Pancreas (tissue), 10 donors: ENCODE measurements around the gene NDUFA1. TPM values are rescaled to one million over a fixed set of nuclear protein-coding genes. Genes with fewer than 3 reads are reported as not detected.

Source experiments
- ATAC-seq, 4 donors: fragments of 200-7000 bp; cut with Tn5 transposase; one replicate each; pipeline versions ENCODE4 v1.8.0 to v1.9.1; 2020; ENCODE audit warnings: mild to moderate bottlenecking in 4 of 4, moderate library complexity in 4 of 4
- DNase-seq, 6 donors: peaks; one replicate each; pipeline ENCODE4 v3.0.0-alpha.2; 2020
- FAIRE-seq: peaks from 2 replicates; lab custom pipeline; 2012; peaks lifted over from hg19 to GRCh38; lab: Jason Lieb, UNC
- H3K27ac ChIP-seq, 4 donors: fragments of 200-600 bp; sonication (generic); 1 replicate in 3 of 4; 2 replicates in 1 of 4; pipeline versions ENCODE4 v1.5.0 to v1.8.0; 2020
- H3K27me3 ChIP-seq, 4 donors: fragments of 200-600 bp; one replicate each; pipeline ENCODE4 v1.8.0; 2021
- H3K36me3 ChIP-seq, 3 donors: fragments of 200-600 bp; sonication (generic) in 1 of 3; one replicate each; pipeline versions ENCODE4 v1.5.0 to v1.8.0; 2020 to 2021
- H3K4me1 ChIP-seq, 3 donors: fragments of 200-600 bp; one replicate each; pipeline ENCODE4 v1.8.0; 2021
- H3K4me3 ChIP-seq, 4 donors: fragments of 200-600 bp; sonication (generic) in 2 of 4; one replicate each; pipeline versions ENCODE4 v1.5.0 to v1.8.0; 2020 to 2021
- H3K9me3 ChIP-seq, 4 donors: fragments of 200-600 bp; one replicate each; pipeline ENCODE4 v1.8.0; 2021
- WGBS, 2 donors: extraction: QIAGEN DNeasy Blood & Tissue Kit; methylation state at CpG; one replicate each; pipeline ENCODE4 v1.1.7; 2013; 5-methylcytosine and 5-hydroxymethylcytosine counted together
- intact Hi-C, 3 donors: fragments of 100-400 bp; cut with DNase I; formaldehyde crosslinking; loops; one replicate each; pipeline versions ENCODE4 v1.11.1 to v1.14.2; 2022
- polyA plus RNA-seq, 2 donors: library from polyadenylated mRNA; stranded (reverse); fragments of 200-250 nt; gene quantifications; one replicate each; pipeline ENCODE4 v1.2.3, GENCODE V29; 2013
- total RNA-seq, 6 donors: library from RNA; stranded (reverse); fragmentation: NEBNext Ultra II Directional in 4 of 6; extraction: Animal tissue kit (Norgen Biotek cat#: 25700) in 4 of 6; gene quantifications; one replicate each; pipeline versions ENCODE4 v1.2.1 to v1.2.4, GENCODE V29; 2021 to 2023
- TF ChIP-seq, protein P1 (sequence below), 4 donors: fragments of 200-600 bp; sonication (generic) in 3 of 4; IDR thresholded peaks; one replicate each; pipeline versions ENCODE4 v1.5.0 to v1.8.0; 2021; ENCODE audit warnings: antibody characterized with exemption in 4 of 4
- donor health status: healthy with polysubstance abuse.
- donor health status: DM: no; HTN: no; CAD: no; lungs with moderate emphysema.
- donor health status: DM: no; HTN: no; CAD: no.
- donor health status: control.
- donor health status: control.
- donor health status: Bipolar disorder and iron deficiency.
- donor health status: DM: yes; HTN: yes; CAD: no.
- donor health status: DM: no; HTN: no; CAD: no.
- donor health status: DM: no; HTN: no; CAD: no.
- donor health status: DM: yes; HTN: yes; CAD: no.

NDUFA1 gene
- total and polyA plus RNA-seq, 8 donors: 28.8 to 87.1 (median 45.8) TPM

DNA sequence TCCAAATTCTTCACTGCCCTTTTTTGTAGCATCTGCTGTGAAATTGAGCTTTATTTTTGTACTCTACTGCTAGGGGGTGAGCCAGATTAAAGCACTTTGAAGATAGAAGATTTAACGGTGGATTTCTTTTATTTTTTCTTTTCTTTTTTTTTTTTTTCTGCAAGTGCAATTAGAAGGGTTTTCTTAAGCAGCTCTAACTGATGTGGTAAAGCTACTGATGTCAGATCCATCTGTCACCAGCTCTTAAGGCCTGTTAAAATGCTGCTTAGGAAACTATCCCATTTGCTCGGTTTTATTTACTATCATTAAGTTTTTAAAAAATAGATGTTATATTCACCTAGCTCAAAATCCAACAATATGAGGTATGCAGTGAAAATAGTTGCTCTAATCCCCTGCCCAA, 7.1 kb downstream of the NDUFA1 start:
- TF ChIP-seq, protein P1, sequence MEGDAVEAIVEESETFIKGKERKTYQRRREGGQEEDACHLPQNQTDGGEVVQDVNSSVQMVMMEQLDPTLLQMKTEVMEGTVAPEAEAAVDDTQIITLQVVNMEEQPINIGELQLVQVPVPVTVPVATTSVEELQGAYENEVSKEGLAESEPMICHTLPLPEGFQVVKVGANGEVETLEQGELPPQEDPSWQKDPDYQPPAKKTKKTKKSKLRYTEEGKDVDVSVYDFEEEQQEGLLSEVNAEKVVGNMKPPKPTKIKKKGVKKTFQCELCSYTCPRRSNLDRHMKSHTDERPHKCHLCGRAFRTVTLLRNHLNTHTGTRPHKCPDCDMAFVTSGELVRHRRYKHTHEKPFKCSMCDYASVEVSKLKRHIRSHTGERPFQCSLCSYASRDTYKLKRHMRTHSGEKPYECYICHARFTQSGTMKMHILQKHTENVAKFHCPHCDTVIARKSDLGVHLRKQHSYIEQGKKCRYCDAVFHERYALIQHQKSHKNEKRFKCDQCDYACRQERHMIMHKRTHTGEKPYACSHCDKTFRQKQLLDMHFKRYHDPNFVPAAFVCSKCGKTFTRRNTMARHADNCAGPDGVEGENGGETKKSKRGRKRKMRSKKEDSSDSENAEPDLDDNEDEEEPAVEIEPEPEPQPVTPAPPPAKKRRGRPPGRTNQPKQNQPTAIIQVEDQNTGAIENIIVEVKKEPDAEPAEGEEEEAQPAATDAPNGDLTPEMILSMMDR (IDR thresholded peaks at IDR 0.05): no peak
- FAIRE-seq: no peak

DNA sequence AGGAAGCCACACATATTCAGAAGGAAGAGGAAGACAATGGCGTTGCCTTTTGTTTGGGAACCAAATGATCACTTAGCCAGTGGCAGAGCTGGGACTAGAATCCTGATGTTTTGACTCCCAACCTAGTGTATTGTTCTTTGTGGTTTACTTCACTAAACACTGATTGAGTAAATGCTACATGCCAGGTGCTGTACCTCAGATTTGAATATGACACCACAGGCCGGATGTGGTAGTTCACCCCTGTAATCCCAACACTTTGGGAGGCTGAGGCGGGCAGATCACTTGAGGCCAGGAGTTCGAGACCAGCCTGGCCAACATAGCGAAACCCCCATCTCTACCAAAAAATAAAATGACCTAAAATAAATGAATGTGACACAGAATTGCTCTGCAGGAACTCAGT, 8.4 kb downstream of the NDUFA1 start:
- TF ChIP-seq, protein P1 (IDR thresholded peaks at IDR 0.05): no peak
- no peak for DNase-seq
- ATAC-seq: no peak
- Histone ChIP-seq H3K9me3 (no peaks in the 10 kb centered on the region), H3K27ac (no peak overlapping the region), H3K4me3 (no peak overlapping the region), H3K4me1 (no peaks in the 10 kb centered on the region), H3K27me3 (no peaks in the 10 kb centered on the region), H3K36me3 (no peaks in the 10 kb centered on the region)
- 68 to 77% methylated on average over 5 of the region's 5 CpGs for WGBS, 2 donors
- FAIRE-seq: no peak
- intact Hi-C loops: no loop called here

More for the DNA sequence above, 7.1 kb downstream of the NDUFA1 start:
- Histone ChIP-seq H3K4me1 (no peaks in the 10 kb centered on the region), H3K36me3 (no peaks in the 10 kb centered on the region), H3K9me3 (no peaks in the 10 kb centered on the region), H3K27ac (no peak overlapping the region), H3K27me3 (no peaks in the 10 kb centered on the region), H3K4me3 (no peak overlapping the region)
- no peak for ATAC-seq
- 60 to 73% methylated on average over 2 of the region's 2 CpGs for whole genome bisulfite sequencing, 2 donors
- DNase-seq: no peak
- intact Hi-C loops: no loop called here

DNA sequence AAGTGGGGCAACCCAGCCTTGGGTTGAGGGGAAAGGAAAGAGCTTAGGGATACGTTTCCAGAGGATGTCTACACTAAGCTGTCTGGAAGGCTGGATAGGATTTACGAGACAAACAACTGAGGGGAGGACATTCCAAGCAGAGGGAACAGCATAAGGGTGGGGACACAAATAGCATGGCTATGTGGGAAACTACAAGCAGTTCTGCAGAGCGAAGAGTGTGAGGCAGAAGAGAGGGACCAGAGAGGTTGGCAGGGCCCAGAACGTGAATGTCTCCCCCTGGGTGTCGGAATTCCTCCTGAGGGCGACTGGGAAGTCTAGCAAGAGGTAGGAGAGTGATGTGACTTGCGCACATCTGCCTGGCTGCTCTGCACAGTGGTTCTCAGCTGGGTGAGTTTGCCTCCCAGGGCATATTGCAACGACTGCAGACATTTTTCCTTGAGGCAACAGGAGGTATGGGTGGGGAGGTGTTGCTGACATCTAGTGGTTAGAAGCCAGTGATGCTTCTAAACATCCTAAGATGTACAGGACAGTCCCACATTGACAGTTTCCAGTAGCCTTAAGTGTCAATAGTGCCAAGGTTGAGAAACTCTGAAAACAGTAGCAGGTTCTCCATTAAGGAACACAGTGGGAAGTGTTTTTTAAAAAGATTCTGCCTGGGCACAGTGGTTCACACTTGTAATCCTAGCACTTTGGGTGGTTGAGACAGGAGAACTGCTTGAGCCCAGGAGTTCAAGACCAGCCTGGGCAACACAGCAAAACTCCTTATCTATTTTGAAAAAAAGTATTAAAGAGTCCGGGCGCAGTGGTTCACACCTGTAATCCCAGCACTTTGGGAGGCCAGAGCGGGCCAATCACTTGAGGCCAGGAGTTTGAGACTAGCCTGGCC, 9.2 kb downstream of the NDUFA1 start:
- no peak for FAIRE-seq
- intact Hi-C loops: no loop called here
- Histone ChIP-seq H3K9me3 (no peaks in the 10 kb centered on the region), H3K36me3 (no peaks in the 10 kb centered on the region), H3K4me3 (no peak overlapping the region), H3K27me3 (no peaks in the 10 kb centered on the region), H3K4me1 (no peaks in the 10 kb centered on the region), H3K27ac (no peak overlapping the region)
- peak in 1 of 6 donors; percentile 35 for DNase-seq
- 39 to 50% methylated on average over 11 of the region's 11 CpGs for WGBS, 2 donors
- ATAC-seq: peak; percentile 81 to 96 (median 92)
- TF ChIP-seq, protein P1 (IDR thresholded peaks at IDR 0.05): peak; percentile 31 to 52 (median 42)

DNA sequence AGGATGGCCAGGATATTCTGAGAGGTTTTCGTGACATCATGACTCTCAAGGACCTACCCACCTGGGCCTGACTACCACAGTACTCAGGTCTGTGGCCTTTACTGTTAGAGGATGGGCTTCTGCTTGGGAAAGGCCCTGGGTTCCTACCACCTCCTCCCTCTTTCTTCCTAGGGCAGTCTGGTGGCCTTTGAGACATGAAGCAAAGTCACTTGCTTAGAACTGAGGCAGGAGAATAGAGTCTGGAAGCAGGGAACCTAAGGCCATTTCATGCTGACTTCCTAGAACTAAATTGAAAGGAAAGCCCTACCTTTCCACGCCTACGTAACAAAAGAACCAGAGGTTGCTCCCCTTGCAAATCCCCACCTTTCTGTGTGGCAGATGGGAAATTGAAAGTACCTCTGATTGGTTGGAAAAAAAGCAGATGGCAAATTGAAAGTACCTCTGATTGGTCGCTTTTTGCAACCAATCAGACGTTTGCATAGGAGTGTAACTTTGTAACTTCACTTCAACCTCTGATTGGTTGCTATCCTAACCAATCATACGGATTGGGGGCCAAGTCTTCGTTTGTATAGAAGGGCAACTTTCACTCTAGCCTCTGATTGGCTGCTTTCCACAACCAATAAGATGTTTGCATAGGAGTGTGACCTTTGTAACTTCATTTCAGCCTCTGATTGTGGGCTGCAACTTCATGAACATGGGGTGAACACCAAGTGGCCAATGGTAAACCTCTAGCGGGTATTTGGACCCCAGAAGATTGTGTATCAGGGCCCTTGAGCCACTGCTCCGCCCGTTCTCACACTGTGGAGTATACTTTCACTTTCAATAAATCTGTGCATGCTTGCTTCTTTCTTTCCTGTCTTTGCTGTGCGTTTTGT, 14.2 kb downstream of the NDUFA1 start:
- TF ChIP-seq, protein P1 (IDR thresholded peaks at IDR 0.05): no peak
- H3K4me3 ChIP-seq: no peak overlapping the region
- WGBS, 2 donors: 68 to 74% methylated on average over 11 of the region's 11 CpGs

More for the DNA sequence above, 14.2 kb downstream of the NDUFA1 start:
- peak; percentile 54 for FAIRE-seq
- ATAC-seq: peak in 1 of 4 donors; percentile 37
- DNase-seq: no peak
- H3K9me3 ChIP-seq: no peaks in the 10 kb centered on the region
- no peak overlapping the region for H3K27ac ChIP-seq
- no peaks in the 10 kb centered on the region for H3K4me1 ChIP-seq
- H3K27me3 ChIP-seq: no peaks in the 10 kb centered on the region
- H3K36me3 ChIP-seq: no peaks in the 10 kb centered on the region
- intact Hi-C loops: no loop called here
